GM23338 (cell line): ENCODE data around the gene IPO8. TPM values are rescaled to one million over a fixed set of nuclear protein-coding genes. Genes with fewer than 3 reads are reported as not detected.

ENCODE experiments used
- ATAC-seq: fragments of 200-7000 bp; cut with Tn5 transposase; 3 replicates; pipeline ENCODE4 v1.9.1; 2020
- DNase-seq: peaks from one replicate; pipeline ENCODE4 v3.0.0-alpha.2; 2015; ENCODE audit warnings: low spot score
- H2AFZ ChIP-seq: fragments of 200-600 bp; sonication (generic); 2 replicates; pipeline ENCODE4 v1.8.0; 2016; ENCODE audit warnings: antibody characterized with exemption, mild to moderate bottlenecking, moderate library complexity
- H3F3A ChIP-seq: fragments of 200-600 bp; sonication (generic); replicated peaks from 2 replicates; pipeline ENCODE4 v1.8.0; 2017; ENCODE audit warnings: antibody characterized with exemption, mixed run types, low read depth
- H3K27ac ChIP-seq: fragments of 200-600 bp; sonication (generic); 2 replicates; pipeline ENCODE4 v1.6.1; 2016; ENCODE audit warnings: low read depth
- H3K27me3 ChIP-seq: fragments of 200-600 bp; sonication (generic); 2 replicates; pipeline ENCODE4 v1.8.0; 2016; ENCODE audit warnings: mild to moderate bottlenecking, mixed run types, moderate library complexity; ENCODE audit not compliant: insufficient read depth
- H3K36me3 ChIP-seq: fragments of 200-600 bp; sonication (generic); 2 replicates; pipeline ENCODE4 v1.8.0; 2016; ENCODE audit warnings: mild to moderate bottlenecking; ENCODE audit not compliant: insufficient read depth
- H3K4me1 ChIP-seq: fragments of 200-600 bp; sonication (generic); 2 replicates; pipeline ENCODE4 v1.8.0; 2016; ENCODE audit warnings: mild to moderate bottlenecking, moderate library complexity; ENCODE audit not compliant: insufficient read depth
- H3K4me2 ChIP-seq: fragments of 200-600 bp; sonication (generic); 2 replicates; pipeline ENCODE4 v1.7.1; 2017; ENCODE audit warnings: mixed run types
- H3K4me3 ChIP-seq: fragments of 200-600 bp; sonication (generic); 2 replicates; pipeline ENCODE4 v1.6.1; 2016; ENCODE audit warnings: mixed run types
- H3K79me2 ChIP-seq: fragments of 200-600 bp; sonication (generic); replicated peaks from 2 replicates; pipeline ENCODE4 v1.8.0; 2017; ENCODE audit warnings: mild to moderate bottlenecking; ENCODE audit not compliant: insufficient read depth
- H3K9me2 ChIP-seq: fragments of 200-600 bp; sonication (generic); 2 replicates; pipeline ENCODE4 v1.8.0; 2017; ENCODE audit not compliant: insufficient read depth
- H4K20me1 ChIP-seq: fragments of 200-600 bp; sonication (generic); replicated peaks from 2 replicates; pipeline ENCODE4 v1.8.0; 2017; ENCODE audit warnings: mild to moderate bottlenecking; ENCODE audit not compliant: insufficient read depth
- H3K27ac Mint-ChIP-seq: 2 replicates; pipeline ENCODE4 v1.8.0; 2020; ENCODE audit warnings: inconsistent platforms, mild to moderate bottlenecking, moderate library complexity, mixed read lengths
- H3K27me3 Mint-ChIP-seq: 3 replicates; pipeline ENCODE4 v1.8.0; 2022; ENCODE audit warnings: low read depth, mild to moderate bottlenecking, moderate library complexity, mixed read lengths, inconsistent platforms; ENCODE audit not compliant: insufficient read depth, poor library complexity
- H3K36me3 Mint-ChIP-seq: 3 replicates; pipeline ENCODE4 v1.8.0; 2021; ENCODE audit warnings: low read depth, mild to moderate bottlenecking, inconsistent platforms, moderate library complexity, mixed read lengths
- H3K4me1 Mint-ChIP-seq: 3 replicates; pipeline ENCODE4 v1.8.0; 2020; ENCODE audit warnings: mild to moderate bottlenecking, inconsistent platforms, mixed read lengths
- H3K4me3 Mint-ChIP-seq: 3 replicates; pipeline ENCODE4 v1.8.0; 2021; ENCODE audit warnings: moderate library complexity, mild to moderate bottlenecking, inconsistent platforms, mixed read lengths
- H3K9me3 Mint-ChIP-seq: 3 replicates; pipeline ENCODE4 v1.8.0; 2020; ENCODE audit warnings: moderate library complexity, mild to moderate bottlenecking, inconsistent platforms, mixed read lengths
- CREB1 ChIP-seq: fragments of 250-450 bp; sonication (Bioruptor Pico); IDR thresholded peaks from 2 replicates; pipeline ENCODE4 v1.5.0; 2020; ENCODE audit warnings: low read depth, mild to moderate bottlenecking, moderate library complexity
- NANOG ChIP-seq: IDR thresholded peaks from 2 replicates; pipeline ENCODE4 v1.6.1; 2016; ENCODE audit warnings: antibody characterized with exemption, borderline replicate concordance
- POLR2AphosphoS5 ChIP-seq: IDR thresholded peaks from 2 replicates; pipeline ENCODE4 v1.6.1; 2016; ENCODE audit warnings: antibody characterized with exemption, low read depth
- STAT1 ChIP-seq: IDR thresholded peaks from one replicate; pipeline ENCODE4 v1.6.1; 2016; ENCODE audit warnings: antibody characterized with exemption; ENCODE audit not compliant: unreplicated experiment
- ZNF114 ChIP-seq: fragments of 250-450 bp; sonication (Bioruptor Pico); IDR thresholded peaks from 2 replicates; pipeline ENCODE4 v1.5.0; 2020; ENCODE audit warnings: mild to moderate bottlenecking, moderate library complexity
- polyA plus RNA-seq: library from polyadenylated mRNA; unstranded; fragments of >200 nt; fragmentation: Nextera tagmentation; extraction: Ambion mirVana; gene quantifications from 2 replicates; pipeline ENCODE4 v1.2.1, GENCODE V29; 2016
- total RNA-seq: library from RNA; depleted of rRNA; stranded (reverse); fragments of >200 nt; shearing (Covaris generic); gene quantifications from 2 replicates; pipeline ENCODE4 v1.2.3, GENCODE V29; 2014
- TF ChIP-seq, protein P1 (sequence below): fragments of 250-450 bp; sonication (Bioruptor Pico); IDR thresholded peaks from 2 replicates; pipeline ENCODE4 v1.5.0; 2020; ENCODE audit warnings: mild to moderate bottlenecking, moderate library complexity

The IPO8 gene
- total and polyA plus RNA-seq, 2 experiments from 2014 or later: 13.4 to 53.6 TPM

DNA sequence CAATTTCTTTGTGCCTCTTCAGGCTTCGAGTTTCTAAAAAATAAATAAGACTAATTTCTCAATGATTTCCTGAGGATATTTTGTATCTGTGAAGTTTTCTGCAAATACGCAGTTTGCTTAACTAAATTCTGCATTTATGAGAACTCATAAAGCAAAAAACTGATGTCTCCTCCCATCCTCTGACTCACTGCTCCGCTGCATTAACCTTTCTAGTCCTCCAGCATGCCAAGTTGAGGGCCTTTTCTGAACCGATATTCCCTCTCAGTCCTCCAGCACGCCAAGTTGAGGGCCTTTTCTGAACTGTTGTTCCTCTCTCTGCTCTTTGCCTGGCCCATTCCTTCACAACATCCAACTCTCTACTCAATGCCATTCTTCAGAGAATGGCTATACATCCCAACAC lies 3.2 kb downstream of the IPO8 start:
- ATAC-seq (no peak), DNase-seq (no peak)
- Histone ChIP-seq H3K27me3 (no peaks in the 10 kb centered on the region), H3K27ac (no peak overlapping the region), H3K4me1 (peaks cover 24% of the 10 kb centered on the region), H3K4me3 (no peak overlapping the region), H3K79me2 (peaks cover 65% of the 10 kb centered on the region), H3K36me3 (no peaks in the 10 kb centered on the region), H4K20me1 (peaks cover 9% of the 10 kb centered on the region), H3K9me2 (no peaks in the 10 kb centered on the region), H3K4me2 (no peak overlapping the region), H2AFZ (no peak overlapping the region), H3F3A (0 out of 2 replicates have a peak, but pooled peaks cover 3% of the 10 kb centered on the region)
- Mint-ChIP-seq H3K27me3 (peaks cover 7% of the 10 kb centered on the region), H3K4me1 (peaks cover 33% of the 10 kb centered on the region), H3K36me3 (no peaks in the 10 kb centered on the region), H3K27ac (no peak overlapping the region), H3K4me3 (no peak overlapping the region), H3K9me3 (no peaks in the 10 kb centered on the region)
- TF ChIP-seq CREB1 (CRISPR knock-in tag) (no peak), ZNF114 (no peak), POLR2AphosphoS5 (no peak), STAT1 (no peak), NANOG (no peak)

DNA sequence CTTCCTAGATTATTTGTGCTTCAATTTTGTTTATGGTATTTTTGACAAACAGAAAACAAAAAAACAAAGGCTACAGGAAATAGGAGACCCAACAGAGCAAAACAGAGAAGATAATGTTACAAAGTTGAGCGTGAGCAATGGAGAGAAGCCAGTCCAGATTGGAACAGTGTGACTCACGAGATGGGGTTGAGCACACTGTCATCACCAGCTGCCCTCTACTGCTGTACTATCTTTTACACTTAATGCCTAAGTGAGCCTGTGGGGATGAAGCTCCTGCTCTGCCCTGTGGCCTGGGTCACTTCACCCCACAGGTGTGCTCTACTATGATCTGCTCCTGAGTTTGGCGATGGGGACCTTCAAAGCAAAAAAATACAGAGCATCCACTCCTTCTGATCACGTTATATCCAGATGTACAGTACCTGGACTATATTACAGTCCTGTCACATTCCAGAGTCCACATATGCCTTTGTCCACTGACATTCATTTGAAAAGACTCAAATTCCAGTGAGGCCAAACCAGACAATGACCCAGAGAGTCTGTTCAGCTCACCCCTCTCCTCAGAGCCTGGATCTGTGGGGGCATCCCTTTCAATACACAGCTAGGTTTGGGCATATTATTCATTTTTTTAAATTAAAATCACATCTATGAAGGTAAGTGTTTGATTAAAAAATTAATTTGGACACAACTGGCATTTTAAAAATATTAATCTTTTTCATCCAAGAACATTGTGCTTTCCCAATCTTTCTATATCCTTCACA lies 4.4 kb downstream of the IPO8 start:
- Histone ChIP-seq H4K20me1 (peaks cover 9% of the 10 kb centered on the region), H2AFZ (no peak overlapping the region), H3K27me3 (no peaks in the 10 kb centered on the region), H3F3A (0 out of 2 replicates have a peak, but pooled peaks cover 3% of the 10 kb centered on the region), H3K36me3 (no peaks in the 10 kb centered on the region), H3K27ac (no peak overlapping the region), H3K79me2 (peaks cover 71% of the 10 kb centered on the region), H3K4me2 (no peak overlapping the region), H3K4me1 (peaks cover 18% of the 10 kb centered on the region), H3K4me3 (no peak overlapping the region), H3K9me2 (no peaks in the 10 kb centered on the region)
- DNase-seq (no peak), ATAC-seq (no peak)
- Mint-ChIP-seq H3K4me3 (no peak overlapping the region), H3K9me3 (no peaks in the 10 kb centered on the region), H3K27me3 (peaks cover 7% of the 10 kb centered on the region), H3K27ac (no peak overlapping the region), H3K36me3 (no peaks in the 10 kb centered on the region), H3K4me1 (peaks cover 25% of the 10 kb centered on the region)
- TF ChIP-seq ZNF114 (no peak), CREB1 (CRISPR knock-in tag) (no peak), NANOG (no peak)
- TF ChIP-seq, protein P1, sequence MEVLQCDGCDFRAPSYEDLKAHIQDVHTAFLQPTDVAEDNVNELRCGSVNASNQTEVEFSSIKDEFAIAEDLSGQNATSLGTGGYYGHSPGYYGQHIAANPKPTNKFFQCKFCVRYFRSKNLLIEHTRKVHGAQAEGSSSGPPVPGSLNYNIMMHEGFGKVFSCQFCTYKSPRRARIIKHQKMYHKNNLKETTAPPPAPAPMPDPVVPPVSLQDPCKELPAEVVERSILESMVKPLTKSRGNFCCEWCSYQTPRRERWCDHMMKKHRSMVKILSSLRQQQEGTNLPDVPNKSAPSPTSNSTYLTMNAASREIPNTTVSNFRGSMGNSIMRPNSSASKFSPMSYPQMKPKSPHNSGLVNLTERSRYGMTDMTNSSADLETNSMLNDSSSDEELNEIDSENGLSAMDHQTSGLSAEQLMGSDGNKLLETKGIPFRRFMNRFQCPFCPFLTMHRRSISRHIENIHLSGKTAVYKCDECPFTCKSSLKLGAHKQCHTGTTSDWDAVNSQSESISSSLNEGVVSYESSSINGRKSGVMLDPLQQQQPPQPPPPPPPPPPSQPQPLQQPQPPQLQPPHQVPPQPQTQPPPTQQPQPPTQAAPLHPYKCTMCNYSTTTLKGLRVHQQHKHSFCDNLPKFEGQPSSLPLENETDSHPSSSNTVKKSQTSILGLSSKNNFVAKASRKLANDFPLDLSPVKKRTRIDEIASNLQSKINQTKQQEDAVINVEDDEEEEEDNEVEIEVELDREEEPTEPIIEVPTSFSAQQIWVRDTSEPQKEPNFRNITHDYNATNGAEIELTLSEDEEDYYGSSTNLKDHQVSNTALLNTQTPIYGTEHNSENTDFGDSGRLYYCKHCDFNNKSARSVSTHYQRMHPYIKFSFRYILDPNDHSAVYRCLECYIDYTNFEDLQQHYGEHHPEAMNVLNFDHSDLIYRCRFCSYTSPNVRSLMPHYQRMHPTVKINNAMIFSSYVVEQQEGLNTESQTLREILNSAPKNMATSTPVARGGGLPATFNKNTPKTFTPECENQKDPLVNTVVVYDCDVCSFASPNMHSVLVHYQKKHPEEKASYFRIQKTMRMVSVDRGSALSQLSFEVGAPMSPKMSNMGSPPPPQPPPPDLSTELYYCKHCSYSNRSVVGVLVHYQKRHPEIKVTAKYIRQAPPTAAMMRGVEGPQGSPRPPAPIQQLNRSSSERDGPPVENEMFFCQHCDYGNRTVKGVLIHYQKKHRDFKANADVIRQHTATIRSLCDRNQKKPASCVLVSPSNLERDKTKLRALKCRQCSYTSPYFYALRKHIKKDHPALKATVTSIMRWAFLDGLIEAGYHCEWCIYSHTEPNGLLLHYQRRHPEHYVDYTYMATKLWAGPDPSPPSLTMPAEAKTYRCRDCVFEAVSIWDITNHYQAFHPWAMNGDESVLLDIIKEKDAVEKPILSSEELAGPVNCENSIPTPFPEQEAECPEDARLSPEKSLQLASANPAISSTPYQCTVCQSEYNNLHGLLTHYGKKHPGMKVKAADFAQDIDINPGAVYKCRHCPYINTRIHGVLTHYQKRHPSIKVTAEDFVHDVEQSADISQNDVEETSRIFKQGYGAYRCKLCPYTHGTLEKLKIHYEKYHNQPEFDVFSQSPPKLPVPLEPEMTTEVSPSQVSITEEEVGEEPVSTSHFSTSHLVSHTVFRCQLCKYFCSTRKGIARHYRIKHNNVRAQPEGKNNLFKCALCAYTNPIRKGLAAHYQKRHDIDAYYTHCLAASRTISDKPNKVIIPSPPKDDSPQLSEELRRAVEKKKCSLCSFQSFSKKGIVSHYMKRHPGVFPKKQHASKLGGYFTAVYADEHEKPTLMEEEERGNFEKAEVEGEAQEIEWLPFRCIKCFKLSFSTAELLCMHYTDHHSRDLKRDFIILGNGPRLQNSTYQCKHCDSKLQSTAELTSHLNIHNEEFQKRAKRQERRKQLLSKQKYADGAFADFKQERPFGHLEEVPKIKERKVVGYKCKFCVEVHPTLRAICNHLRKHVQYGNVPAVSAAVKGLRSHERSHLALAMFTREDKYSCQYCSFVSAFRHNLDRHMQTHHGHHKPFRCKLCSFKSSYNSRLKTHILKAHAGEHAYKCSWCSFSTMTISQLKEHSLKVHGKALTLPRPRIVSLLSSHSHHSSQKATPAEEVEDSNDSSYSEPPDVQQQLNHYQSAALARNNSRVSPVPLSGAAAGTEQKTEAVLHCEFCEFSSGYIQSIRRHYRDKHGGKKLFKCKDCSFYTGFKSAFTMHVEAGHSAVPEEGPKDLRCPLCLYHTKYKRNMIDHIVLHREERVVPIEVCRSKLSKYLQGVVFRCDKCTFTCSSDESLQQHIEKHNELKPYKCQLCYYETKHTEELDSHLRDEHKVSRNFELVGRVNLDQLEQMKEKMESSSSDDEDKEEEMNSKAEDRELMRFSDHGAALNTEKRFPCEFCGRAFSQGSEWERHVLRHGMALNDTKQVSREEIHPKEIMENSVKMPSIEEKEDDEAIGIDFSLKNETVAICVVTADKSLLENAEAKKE (CRISPR knock-in tag): no peak
